C4-2B (cell line): Measurements from ENCODE around the gene SETDB1.

Experiments
- ZFX ChIP-seq: fragments of 450-650 bp; IDR thresholded peaks from 2 replicates; pipeline ENCODE4 v1.6.1; 2017
- TF ChIP-seq, protein P1 (sequence below): fragments of 450-650 bp; conservative IDR thresholded peaks from 2 replicates; pipeline ENCODE4 v1.5.1; 2017; ENCODE audit warnings: mild to moderate bottlenecking

DNA sequence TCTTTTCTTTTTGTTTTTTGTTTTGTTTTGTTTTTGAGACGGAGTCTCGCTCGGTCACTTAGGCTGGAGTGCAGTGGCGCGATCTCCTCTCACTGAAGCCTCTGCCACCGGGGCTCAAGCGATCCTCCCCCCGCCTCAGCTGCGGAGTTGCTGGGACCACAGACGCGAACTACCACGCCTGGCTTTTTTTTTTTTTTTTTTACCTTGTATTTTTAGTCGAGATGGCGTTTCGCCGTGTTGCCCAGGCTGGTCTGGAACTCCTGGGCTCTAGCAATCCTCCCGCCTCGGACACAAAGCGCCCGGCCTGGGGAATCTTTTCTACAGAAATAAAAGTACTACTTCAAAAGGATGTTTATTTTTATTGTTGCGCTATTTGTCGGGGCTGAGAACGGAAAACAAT is 1.1 kb upstream of the SETDB1 start:
- TF ChIP-seq, protein P1, sequence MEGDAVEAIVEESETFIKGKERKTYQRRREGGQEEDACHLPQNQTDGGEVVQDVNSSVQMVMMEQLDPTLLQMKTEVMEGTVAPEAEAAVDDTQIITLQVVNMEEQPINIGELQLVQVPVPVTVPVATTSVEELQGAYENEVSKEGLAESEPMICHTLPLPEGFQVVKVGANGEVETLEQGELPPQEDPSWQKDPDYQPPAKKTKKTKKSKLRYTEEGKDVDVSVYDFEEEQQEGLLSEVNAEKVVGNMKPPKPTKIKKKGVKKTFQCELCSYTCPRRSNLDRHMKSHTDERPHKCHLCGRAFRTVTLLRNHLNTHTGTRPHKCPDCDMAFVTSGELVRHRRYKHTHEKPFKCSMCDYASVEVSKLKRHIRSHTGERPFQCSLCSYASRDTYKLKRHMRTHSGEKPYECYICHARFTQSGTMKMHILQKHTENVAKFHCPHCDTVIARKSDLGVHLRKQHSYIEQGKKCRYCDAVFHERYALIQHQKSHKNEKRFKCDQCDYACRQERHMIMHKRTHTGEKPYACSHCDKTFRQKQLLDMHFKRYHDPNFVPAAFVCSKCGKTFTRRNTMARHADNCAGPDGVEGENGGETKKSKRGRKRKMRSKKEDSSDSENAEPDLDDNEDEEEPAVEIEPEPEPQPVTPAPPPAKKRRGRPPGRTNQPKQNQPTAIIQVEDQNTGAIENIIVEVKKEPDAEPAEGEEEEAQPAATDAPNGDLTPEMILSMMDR = no peak
- TF ChIP-seq ZFX = no peak
